Measurements from ENCODE around the gene DYRK3. TPM values are rescaled to one million over a fixed set of nuclear protein-coding genes. Genes with fewer than 3 reads are reported as not detected.

DYRK3 gene
- total and polyA plus RNA-seq, 9 of the 15 experiments (the other 6 are each of a cell fraction or from before 2014, with no cell fraction given): 4.5 to 33.7 (median 25.7) TPM

DNA sequence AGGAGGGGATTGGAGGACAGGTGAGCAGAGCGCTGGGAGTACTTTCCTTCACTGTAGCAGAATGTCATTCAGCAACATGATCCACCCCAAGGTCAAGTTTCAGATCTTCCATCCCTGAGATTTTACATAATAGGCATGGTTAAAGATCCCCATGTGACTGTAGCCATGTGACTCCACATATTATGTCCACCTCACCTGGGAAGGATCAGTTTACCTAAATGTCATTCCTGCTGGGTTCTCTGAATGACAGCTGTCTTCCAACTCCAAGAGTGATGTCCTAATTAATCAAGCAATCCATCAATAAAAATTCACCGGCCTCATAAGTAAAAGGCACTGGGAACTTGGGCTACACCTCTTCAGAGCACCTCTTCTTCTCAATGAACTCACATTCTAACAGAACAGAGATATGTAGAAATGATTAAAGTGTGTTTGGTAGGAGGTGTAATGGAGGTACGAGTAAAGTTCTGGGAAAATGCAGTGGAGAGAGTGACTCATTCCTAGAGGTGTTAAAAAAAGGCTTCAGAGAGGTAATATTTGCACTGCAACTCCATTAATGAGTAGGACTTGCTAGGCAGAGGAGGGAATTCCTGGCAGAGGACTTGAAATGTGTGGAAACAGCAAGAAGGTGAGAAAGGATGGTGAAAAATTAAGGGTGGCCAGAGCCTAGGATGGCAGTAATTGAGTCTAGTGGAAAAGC lies 27.2 kb downstream of the DYRK3 start:
- Histone ChIP-seq H3K4me1 (replicated peaks in 1 of 2; ENCODE audit: control insufficient read depth in 2 of 2, insufficient read depth in 2 of 2, low read length in 2 of 2) (peaks cover 37 to 56% of the 10 kb centered on the region in 2 experiments), H3K4me2 (ENCODE audit: insufficient read depth, low read length) (peak overlapping the region; percentile 3; the same call in 1 of the 2 replicates), H3K9ac (ENCODE audit: insufficient read depth in 1 of 2, low read depth in 2 of 2, low read length in 2 of 2) (no peak overlapping the region), H2AFZ (ENCODE audit: low read depth, low read length) (peak overlapping the region; percentile 87), H3K4me3 (no peak overlapping the region), H3K9me1 (ENCODE audit: control insufficient read depth, insufficient read depth, low read length) (no peaks in the 10 kb centered on the region), H3K36me3 (ENCODE audit: control insufficient read depth, insufficient read depth, low read length) (no peaks in the 10 kb centered on the region), H3K79me2 (ENCODE audit: control insufficient read depth, insufficient read depth, low read length) (no peaks in the 10 kb centered on the region), H3K9me3 (replicated peaks; ENCODE audit: control insufficient read depth, insufficient read depth, low read depth, low read length) (no peaks in the 10 kb centered on the region), H3K27ac (ENCODE audit: extremely low read depth, low read depth, low read length) (no peak overlapping the region), H3K27me3 (ENCODE audit: control insufficient read depth in 2 of 2, insufficient read depth in 2 of 2, low read length in 2 of 2) (no peaks in the 10 kb centered on the region), H4K20me1 (replicated peaks; ENCODE audit: control insufficient read depth, insufficient read depth, low read length) (no peaks in the 10 kb centered on the region)
- ATAC-seq (no peak), FAIRE-seq (no peak), DNase-seq (ENCODE audit: extremely low read depth in 1 of 4, low spot score in 3 of 4) (peak in 1 of 4 experiments; percentile 23)
- BruUV-seq (replicated peaks): no TSS peak
- ChIA-PET POLR2A (interaction anchor here (0.8 to 7.4 kb wide), 9 partner anchors 11 to 29 kb away, joined by 3 to 59 read pairs (median 6); partner anchors contain the start of genes DYRK3 and MAPKAPK2), CTCF (ENCODE audit: low intra/inter-chr PET ratio) (interaction anchor here (0.8 to 4.5 kb wide), 5 partner anchors 28 to 201 kb away, joined by 3 to 63 read pairs (median 13); partner anchors contain the start of gene DYRK3)
- intact Hi-C loops (cut with micrococcal nuclease) (loop anchor here (5.0 kb wide), 1 partner anchor 170 kb away; no protein-coding TSS in a partner anchor), in situ Hi-C loops (cut with MboI) (no loop called here)
- 31% methylated on average over 3 of the region's 3 CpGs for WGBS (ENCODE audit: insufficient coverage, low coverage, missing lambda C conversion rate)
- peak; percentile 71 for TF ChIP-seq JUND (IDR thresholded peaks at IDR 0.05; ENCODE audit: borderline replicate concordance, low read depth, low read length)
- TF ChIP-seq JUND (tag; IDR thresholded peaks at IDR 0.05; ENCODE audit: borderline replicate concordance, low read depth, low read length): peak; percentile 76; the same call in 2 of the 3 replicates
- peak; percentile 31; the same call in 1 of the 2 replicates for TF ChIP-seq ARID1B (IDR thresholded peaks at IDR 0.05)
- TF ChIP-seq RCOR1 (IDR thresholded peaks at IDR 0.05; ENCODE audit: borderline replicate concordance in 1 of 2, low read depth in 2 of 2, low read length in 2 of 2): no peak
- 0 out of 2 replicates have a peak, but pooled peaks have one; percentile 59 for TF ChIP-seq FOXP1 (CRISPR knock-in tag; IDR thresholded peaks at IDR 0.05)
- TF ChIP-seq ZNF121 (CRISPR knock-in tag; conservative IDR thresholded peaks at IDR 0.05): no peak
- TF ChIP-seq FOXA3 (CRISPR knock-in tag; conservative IDR thresholded peaks at IDR 0.05 in 1 of 2, IDR thresholded peaks at IDR 0.05 in 1 of 2): 0 out of 4 replicates have a peak, but pooled peaks of 1 of the 2 experiments have one; percentile 27
- no peak for TF ChIP-seq CBX2 (IDR thresholded peaks at IDR 0.05; ENCODE audit: insufficient read depth, low read length, poor library complexity, severe bottlenecking)
- TF ChIP-seq, protein P1, sequence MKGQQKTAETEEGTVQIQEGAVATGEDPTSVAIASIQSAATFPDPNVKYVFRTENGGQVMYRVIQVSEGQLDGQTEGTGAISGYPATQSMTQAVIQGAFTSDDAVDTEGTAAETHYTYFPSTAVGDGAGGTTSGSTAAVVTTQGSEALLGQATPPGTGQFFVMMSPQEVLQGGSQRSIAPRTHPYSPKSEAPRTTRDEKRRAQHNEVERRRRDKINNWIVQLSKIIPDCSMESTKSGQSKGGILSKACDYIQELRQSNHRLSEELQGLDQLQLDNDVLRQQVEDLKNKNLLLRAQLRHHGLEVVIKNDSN (CRISPR knock-in tag; IDR thresholded peaks at IDR 0.05): peak; percentile 28; the same call in 1 of the 2 replicates
- no peak for TF ChIP-seq ARID2 (IDR thresholded peaks at IDR 0.05)
- TF ChIP-seq FUS (optimal IDR thresholded peaks at IDR 0.05; ENCODE audit: low read depth, low read length): no peak
- TF ChIP-seq TEAD1 (CRISPR knock-in tag; IDR thresholded peaks at IDR 0.05): peak in 1 of 2 experiments; percentile 34; a peak in 1 of 4 replicates
- TF ChIP-seq NFXL1 (CRISPR knock-in tag; IDR thresholded peaks at IDR 0.05): no peak
- peak; percentile 35; the same call in 1 of the 2 replicates for TF ChIP-seq ESRRA (IDR thresholded peaks at IDR 0.05; ENCODE audit: borderline replicate concordance, low read depth)
